Endodermal cell (in vitro differentiated cells): Measurements from ENCODE around the gene LMCD1. TPM values are rescaled to one million over a fixed set of nuclear protein-coding genes. Genes with fewer than 3 reads are reported as not detected.
A peak's percentile ranks its signal among the peaks of the same experiment; 100 is the strongest.

ENCODE experiments used
- DNase-seq: peaks from one replicate; pipeline ENCODE4 v3.0.0-alpha.2; 2017
- H3K27ac ChIP-seq: 2 replicates; pipeline ENCODE4 v1.5.1; 2013; ENCODE audit warnings: mild to moderate bottlenecking, low read depth, low read length, moderate library complexity
- H3K27me3 ChIP-seq: 2 replicates; pipeline ENCODE4 v1.6.1; 2013; ENCODE audit warnings: mild to moderate bottlenecking, low read length, moderate library complexity; ENCODE audit not compliant: insufficient read depth, control insufficient read depth, poor library complexity, severe bottlenecking
- H3K36me3 ChIP-seq: 2 replicates; pipeline ENCODE4 v1.7.0; 2013; ENCODE audit warnings: mild to moderate bottlenecking, low read length, moderate library complexity; ENCODE audit not compliant: control insufficient read depth, insufficient read depth
- H3K4me1 ChIP-seq: one replicate; pipeline ENCODE4 v1.7.0; 2013; ENCODE audit warnings: low read length; ENCODE audit not compliant: control insufficient read depth, insufficient read depth
- H3K4me3 ChIP-seq: 2 replicates; pipeline ENCODE4 v1.5.1; 2013; ENCODE audit warnings: mild to moderate bottlenecking, low read length, moderate library complexity
- H3K9ac ChIP-seq: 2 replicates; pipeline ENCODE4 v1.6.1; 2013; ENCODE audit warnings: mild to moderate bottlenecking, low read length, moderate library complexity; ENCODE audit not compliant: poor library complexity, severe bottlenecking; ENCODE audit errors: extremely low read depth
- H3K9me3 ChIP-seq: 2 replicates; pipeline ENCODE4 v1.6.1; 2013; ENCODE audit warnings: mild to moderate bottlenecking, low read length, moderate library complexity; ENCODE audit not compliant: control insufficient read depth
- H3K27ac Mint-ChIP-seq: 2 replicates; pipeline ENCODE4 v1.8.0; 2020; ENCODE audit warnings: mixed read lengths
- H3K27me3 Mint-ChIP-seq: 2 replicates; pipeline ENCODE4 v1.8.0; 2021; ENCODE audit warnings: mild to moderate bottlenecking, mixed read lengths; ENCODE audit not compliant: insufficient read depth
- H3K36me3 Mint-ChIP-seq: 2 replicates; pipeline ENCODE4 v1.8.0; 2020; ENCODE audit warnings: low read depth, mixed read lengths
- H3K4me1 Mint-ChIP-seq: 2 replicates; pipeline ENCODE4 v1.8.0; 2020; ENCODE audit warnings: mixed read lengths
- H3K4me3 Mint-ChIP-seq: 2 replicates; pipeline ENCODE4 v1.8.0; 2020; ENCODE audit warnings: mild to moderate bottlenecking, moderate library complexity, mixed read lengths
- H3K9me3 Mint-ChIP-seq: 2 replicates; pipeline ENCODE4 v1.8.0; 2020; ENCODE audit warnings: mild to moderate bottlenecking, mixed read lengths
- CTCF ChIP-seq: fragments of 200-600 bp; sonication (generic); conservative IDR thresholded peaks from 2 replicates; pipeline ENCODE4 v1.5.0; 2021; ENCODE audit warnings: antibody characterized with exemption, mild to moderate bottlenecking
- WGBS, 2 experiments: methylation state at CpG; one replicate each; pipeline versions ENCODE4 v1.1.5 to v1.1.7; 2013; ENCODE audit warnings: missing lambda C conversion rate in 2 of 2, mixed read lengths in 1 of 2; ENCODE audit not compliant: insufficient coverage in 1 of 2, insufficient read length in 1 of 2; 5-methylcytosine and 5-hydroxymethylcytosine counted together
- total RNA-seq, 2 donors: library from RNA; stranded (reverse); fragmentation: NEBNext Ultra II Directional in 1 of 2; extraction: Animal tissue kit (Norgen Biotek cat#: 25700) in 1 of 2; gene quantifications; 2 replicates in 1 of 2; 3 replicates in 1 of 2; pipeline ENCODE4 v1.2.1, GENCODE V29; 2021

The LMCD1 gene
- total RNA-seq, 2 donors from 2014 or later = 20.7 to 35.7 TPM

- no peaks in the 10 kb centered on the region for H3K27me3 ChIP-seq
- peaks cover 94% of the 10 kb centered on the region for H3K36me3 ChIP-seq
- H3K9me3 Mint-ChIP-seq = no peaks in the 10 kb centered on the region
- no peaks in the 10 kb centered on the region for H3K9me3 ChIP-seq
- no peaks in the 10 kb centered on the region for H3K27me3 Mint-ChIP-seq
- H3K4me1 Mint-ChIP-seq = no peaks in the 10 kb centered on the region
- no peak overlapping the region for H3K9ac ChIP-seq
- TF ChIP-seq CTCF = no peak
- no peak overlapping the region for H3K4me3 ChIP-seq
- 71% methylated on average over 4 of the region's 4 CpGs for WGBS, 2 experiments
- H3K4me1 ChIP-seq = no peaks in the 10 kb centered on the region
- no peak overlapping the region for H3K27ac ChIP-seq
- no peak overlapping the region for H3K4me3 Mint-ChIP-seq
- DNase-seq = no peak
- H3K36me3 Mint-ChIP-seq = peaks cover 36% of the 10 kb centered on the region
- H3K27ac Mint-ChIP-seq = no peak overlapping the region
Observed at GRCh38 chr3:8546609-8547008, 45.0 kb downstream of the LMCD1 start.

- Histone ChIP-seq H3K9ac (no peak overlapping the region), H3K4me3 (no peak overlapping the region), H3K4me1 (no peaks in the 10 kb centered on the region), H3K27ac (peak overlapping the region; percentile 3), H3K27me3 (no peaks in the 10 kb centered on the region), H3K36me3 (peaks cover 92% of the 10 kb centered on the region), H3K9me3 (no peaks in the 10 kb centered on the region)
- TF ChIP-seq CTCF = no peak
- Mint-ChIP-seq H3K36me3 (peaks cover 33% of the 10 kb centered on the region), H3K4me1 (no peaks in the 10 kb centered on the region), H3K27me3 (no peaks in the 10 kb centered on the region), H3K27ac (no peak overlapping the region), H3K9me3 (no peaks in the 10 kb centered on the region), H3K4me3 (no peak overlapping the region)
- 94 to 95% methylated on average over 10 to 17 of the region's 17 CpGs for WGBS, 2 experiments
- no peak for DNase-seq
Observed at GRCh38 chr3:8548502-8549275, 47.1 kb downstream of the LMCD1 start.

- 85 to 100% methylated on average over 1 of the region's 1 CpG for WGBS, 2 experiments
Observed at GRCh38 chr3:8549354-8549753, 47.7 kb downstream of the LMCD1 start.

More at GRCh38 chr3:8549354-8549753, 47.7 kb downstream of the LMCD1 start:
- Mint-ChIP-seq H3K27ac (no peak overlapping the region), H3K27me3 (no peaks in the 10 kb centered on the region), H3K36me3 (peaks cover 33% of the 10 kb centered on the region), H3K4me3 (no peak overlapping the region), H3K4me1 (no peaks in the 10 kb centered on the region), H3K9me3 (no peaks in the 10 kb centered on the region)
- no peak for TF ChIP-seq CTCF
- H3K9me3 ChIP-seq = no peaks in the 10 kb centered on the region
- H3K27me3 ChIP-seq = no peaks in the 10 kb centered on the region
- peaks cover 90% of the 10 kb centered on the region for H3K36me3 ChIP-seq
- no peak overlapping the region for H3K4me3 ChIP-seq
- no peak for DNase-seq
- H3K9ac ChIP-seq = no peak overlapping the region
- no peaks in the 10 kb centered on the region for H3K4me1 ChIP-seq
- H3K27ac ChIP-seq = no peak overlapping the region
